Measurements from ENCODE around the gene HSPG2.
"Not testable (repeated sequence)": the region's sequence is repeated elsewhere in the genome, so short reads cannot be mapped to it uniquely, and the experiment has no call there.

Gene HSPG2

DNA sequence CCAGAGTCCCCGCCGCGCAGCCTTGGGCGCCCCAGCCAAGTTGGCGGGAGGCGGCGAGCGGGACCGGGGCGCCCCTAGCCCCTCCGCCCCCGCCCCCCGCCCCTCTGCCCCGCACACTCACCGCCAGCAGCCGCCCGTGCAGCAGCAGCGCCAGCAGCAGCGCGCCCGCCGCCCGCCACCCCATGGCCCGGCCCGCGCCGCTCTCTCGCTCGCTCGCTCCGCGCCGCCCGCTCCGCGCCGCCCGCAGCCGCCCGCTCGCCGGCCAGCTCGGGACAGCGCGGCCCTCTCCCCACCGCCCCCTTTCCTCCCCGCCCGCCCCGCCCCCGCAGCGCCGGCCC lies at the start of gene HSPG2:
TSS of gene HSPG2 (minus strand) at position 277 of the 338 bp plus-strand sequence. CDS start at position 184, 93 bp downstream.
- peak within 1 kb of the TSS; percentile 40 for H3K27ac ChIP-seq (ENCODE audit: low read depth, low read length)
- no peaks in the 10 kb centered on the region for H3K27me3 ChIP-seq (ENCODE audit: control insufficient read depth in 1 of 2, insufficient read depth in 2 of 2, low read length in 2 of 2)
- peak within 1 kb of the TSS; percentile 78 to 89 for H3K9ac ChIP-seq (ENCODE audit: low read depth in 1 of 2, low read length in 2 of 2)
- no peaks in the 10 kb centered on the region for H3K9me3 ChIP-seq (ENCODE audit: control insufficient read depth in 1 of 2, low read length in 2 of 2)
- peak within 1 kb of the TSS; percentile 79 to 86 for H3K4me3 ChIP-seq (ENCODE audit: low read depth in 1 of 2, low read length in 2 of 2)
- no peaks in the 10 kb centered on the region for H3K36me3 ChIP-seq (ENCODE audit: control insufficient read depth in 1 of 2, insufficient read depth in 2 of 2, low read length in 2 of 2)
- peaks cover 37 to 42% of the 10 kb centered on the region in 2 donors for H3K4me1 ChIP-seq (ENCODE audit: control insufficient read depth in 1 of 2, insufficient read depth in 2 of 2, low read length in 2 of 2)

GRCh38 chr1:21986386-21986785 lies 49.3 kb upstream of the HSPG2 start:
- not testable (repeated sequence) for H3K9me3 ChIP-seq (ENCODE audit: control insufficient read depth in 1 of 2, low read length in 2 of 2); H3K9ac ChIP-seq (ENCODE audit: low read depth in 1 of 2, low read length in 2 of 2)

DNA sequence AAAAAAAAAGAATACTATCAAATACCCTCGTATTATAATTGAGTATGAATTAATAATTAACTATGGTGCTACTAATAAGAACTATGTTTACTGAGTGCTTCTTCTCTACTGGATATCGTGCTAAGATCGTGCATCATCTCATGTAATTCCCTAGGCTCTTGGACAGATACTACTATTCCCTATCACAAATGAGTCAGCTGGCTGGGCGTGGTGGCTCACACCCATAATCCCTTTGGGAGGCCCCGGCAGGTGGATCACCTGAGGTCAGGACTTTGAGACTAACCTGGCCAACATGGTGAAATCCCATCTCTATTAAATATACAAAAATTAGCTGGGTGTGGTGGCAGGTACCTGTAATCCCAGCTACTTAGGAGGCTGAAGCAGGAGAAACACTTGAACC lies 48.8 kb upstream of the HSPG2 start:
- H3K4me1 ChIP-seq (ENCODE audit: control insufficient read depth in 1 of 2, insufficient read depth in 2 of 2, low read length in 2 of 2); H3K9me3 ChIP-seq (ENCODE audit: control insufficient read depth in 1 of 2, low read length in 2 of 2); H3K36me3 ChIP-seq (ENCODE audit: control insufficient read depth in 1 of 2, insufficient read depth in 2 of 2, low read length in 2 of 2); H3K4me3 ChIP-seq (ENCODE audit: low read depth in 1 of 2, low read length in 2 of 2); H3K27me3 ChIP-seq (ENCODE audit: control insufficient read depth in 1 of 2, insufficient read depth in 2 of 2, low read length in 2 of 2); H3K9ac ChIP-seq (ENCODE audit: low read depth in 1 of 2, low read length in 2 of 2); H3K27ac ChIP-seq (ENCODE audit: low read depth, low read length): not testable (repeated sequence)

More at GRCh38 chr1:21986386-21986785, 49.3 kb upstream of the HSPG2 start:
- not testable (repeated sequence) for H3K27ac ChIP-seq (ENCODE audit: low read depth, low read length); H3K27me3 ChIP-seq (ENCODE audit: control insufficient read depth in 1 of 2, insufficient read depth in 2 of 2, low read length in 2 of 2); H3K4me3 ChIP-seq (ENCODE audit: low read depth in 1 of 2, low read length in 2 of 2); H3K36me3 ChIP-seq (ENCODE audit: control insufficient read depth in 1 of 2, insufficient read depth in 2 of 2, low read length in 2 of 2); H3K4me1 ChIP-seq (ENCODE audit: control insufficient read depth in 1 of 2, insufficient read depth in 2 of 2, low read length in 2 of 2)

GRCh38 chr1:21983539-21983938 lies 46.4 kb upstream of the HSPG2 start:
- H3K9ac ChIP-seq (ENCODE audit: low read depth in 1 of 2, low read length in 2 of 2); H3K27me3 ChIP-seq (ENCODE audit: control insufficient read depth in 1 of 2, insufficient read depth in 2 of 2, low read length in 2 of 2); H3K4me3 ChIP-seq (ENCODE audit: low read depth in 1 of 2, low read length in 2 of 2); H3K36me3 ChIP-seq (ENCODE audit: control insufficient read depth in 1 of 2, insufficient read depth in 2 of 2, low read length in 2 of 2); H3K27ac ChIP-seq (ENCODE audit: low read depth, low read length); H3K9me3 ChIP-seq (ENCODE audit: control insufficient read depth in 1 of 2, low read length in 2 of 2); H3K4me1 ChIP-seq (ENCODE audit: control insufficient read depth in 1 of 2, insufficient read depth in 2 of 2, low read length in 2 of 2): not testable (repeated sequence)

DNA sequence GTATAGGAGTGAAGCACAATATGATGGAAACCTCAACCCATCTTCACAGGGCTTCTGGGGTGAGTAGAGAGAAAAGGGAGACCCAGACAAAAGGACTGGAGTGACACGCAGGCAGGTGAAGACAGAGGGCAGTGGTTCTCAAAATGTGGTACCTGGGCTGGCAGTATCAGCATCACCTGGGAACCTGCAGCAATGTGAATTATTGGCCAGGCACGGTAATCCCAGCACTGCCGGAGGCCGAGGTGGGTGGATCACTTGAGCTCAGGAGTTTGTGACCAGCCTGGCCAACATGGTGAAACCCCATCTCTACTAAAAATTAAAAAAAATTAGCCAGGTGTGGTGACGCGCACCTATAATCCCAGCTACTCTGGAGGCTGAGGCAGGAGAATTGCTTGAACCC lies 45.0 kb upstream of the HSPG2 start:
- not testable (repeated sequence) for H3K9ac ChIP-seq (ENCODE audit: low read depth in 1 of 2, low read length in 2 of 2); H3K27me3 ChIP-seq (ENCODE audit: control insufficient read depth in 1 of 2, insufficient read depth in 2 of 2, low read length in 2 of 2); H3K9me3 ChIP-seq (ENCODE audit: control insufficient read depth in 1 of 2, low read length in 2 of 2); H3K4me1 ChIP-seq (ENCODE audit: control insufficient read depth in 1 of 2, insufficient read depth in 2 of 2, low read length in 2 of 2); H3K27ac ChIP-seq (ENCODE audit: low read depth, low read length); H3K36me3 ChIP-seq (ENCODE audit: control insufficient read depth in 1 of 2, insufficient read depth in 2 of 2, low read length in 2 of 2); H3K4me3 ChIP-seq (ENCODE audit: low read depth in 1 of 2, low read length in 2 of 2)

- H3K27ac ChIP-seq (ENCODE audit: low read depth, low read length); H3K4me1 ChIP-seq (ENCODE audit: control insufficient read depth in 1 of 2, insufficient read depth in 2 of 2, low read length in 2 of 2); H3K9ac ChIP-seq (ENCODE audit: low read depth in 1 of 2, low read length in 2 of 2); H3K4me3 ChIP-seq (ENCODE audit: low read depth in 1 of 2, low read length in 2 of 2); H3K27me3 ChIP-seq (ENCODE audit: control insufficient read depth in 1 of 2, insufficient read depth in 2 of 2, low read length in 2 of 2); H3K9me3 ChIP-seq (ENCODE audit: control insufficient read depth in 1 of 2, low read length in 2 of 2); H3K36me3 ChIP-seq (ENCODE audit: control insufficient read depth in 1 of 2, insufficient read depth in 2 of 2, low read length in 2 of 2): not testable (repeated sequence)
Observed at GRCh38 chr1:21981253-21981652, 44.1 kb upstream of the HSPG2 start.

DNA sequence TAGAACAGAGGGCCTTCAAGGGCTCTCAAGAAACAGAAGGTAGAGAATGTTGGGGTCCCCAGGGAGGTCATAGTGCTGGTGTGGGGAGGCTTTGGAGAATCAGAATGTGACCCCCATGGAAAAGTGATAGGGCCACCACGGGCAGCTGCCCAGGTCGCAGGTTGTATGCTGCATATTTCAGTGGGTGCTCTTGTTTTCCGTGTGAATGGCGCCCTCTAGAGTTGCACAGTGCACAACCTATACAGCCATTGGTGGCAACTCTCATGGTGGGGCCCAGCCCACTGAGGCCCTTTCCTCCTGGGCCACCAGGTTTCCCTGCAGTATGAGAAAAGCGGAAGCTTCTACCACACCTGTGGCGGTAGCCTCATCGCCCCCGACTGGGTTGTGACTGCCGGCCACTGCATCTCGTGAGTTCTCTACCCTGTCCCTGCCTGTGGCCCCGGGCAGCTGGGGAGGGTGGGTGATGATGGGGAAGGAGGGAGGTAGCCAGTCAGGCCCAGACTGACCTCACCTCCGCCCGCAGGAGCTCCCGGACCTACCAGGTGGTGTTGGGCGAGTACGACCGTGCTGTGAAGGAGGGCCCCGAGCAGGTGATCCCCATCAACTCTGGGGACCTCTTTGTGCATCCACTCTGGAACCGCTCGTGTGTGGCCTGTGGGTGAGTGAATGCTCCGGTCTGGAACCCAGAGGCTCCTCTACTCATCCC lies 43.6 kb upstream of the HSPG2 start:
- H3K27me3 ChIP-seq (ENCODE audit: control insufficient read depth in 1 of 2, insufficient read depth in 2 of 2, low read length in 2 of 2); H3K36me3 ChIP-seq (ENCODE audit: control insufficient read depth in 1 of 2, insufficient read depth in 2 of 2, low read length in 2 of 2); H3K4me1 ChIP-seq (ENCODE audit: control insufficient read depth in 1 of 2, insufficient read depth in 2 of 2, low read length in 2 of 2); H3K9ac ChIP-seq (ENCODE audit: low read depth in 1 of 2, low read length in 2 of 2); H3K9me3 ChIP-seq (ENCODE audit: control insufficient read depth in 1 of 2, low read length in 2 of 2); H3K27ac ChIP-seq (ENCODE audit: low read depth, low read length); H3K4me3 ChIP-seq (ENCODE audit: low read depth in 1 of 2, low read length in 2 of 2): not testable (repeated sequence)

DNA sequence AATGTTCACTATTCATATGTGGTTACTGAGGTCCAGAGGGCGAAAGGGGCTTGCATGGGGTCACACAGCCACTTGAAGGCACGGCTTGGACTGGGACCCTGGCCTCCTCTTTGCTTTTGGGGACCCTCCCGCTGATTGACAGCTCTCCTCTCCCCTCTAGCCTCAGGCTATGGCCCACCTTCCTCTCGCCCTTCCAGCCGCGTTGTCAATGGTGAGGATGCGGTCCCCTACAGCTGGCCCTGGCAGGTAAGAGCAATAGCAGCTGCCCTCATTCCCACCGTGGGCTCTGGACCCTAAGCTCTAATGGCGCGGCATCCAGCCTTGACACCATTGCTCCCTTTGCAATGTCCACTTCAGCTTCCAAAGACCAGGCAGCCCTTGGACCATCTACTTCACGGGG lies 41.1 kb upstream of the HSPG2 start:
- not testable (repeated sequence) for H3K36me3 ChIP-seq (ENCODE audit: control insufficient read depth in 1 of 2, insufficient read depth in 2 of 2, low read length in 2 of 2); H3K27me3 ChIP-seq (ENCODE audit: control insufficient read depth in 1 of 2, insufficient read depth in 2 of 2, low read length in 2 of 2); H3K4me3 ChIP-seq (ENCODE audit: low read depth in 1 of 2, low read length in 2 of 2); H3K9me3 ChIP-seq (ENCODE audit: control insufficient read depth in 1 of 2, low read length in 2 of 2); H3K9ac ChIP-seq (ENCODE audit: low read depth in 1 of 2, low read length in 2 of 2); H3K4me1 ChIP-seq (ENCODE audit: control insufficient read depth in 1 of 2, insufficient read depth in 2 of 2, low read length in 2 of 2); H3K27ac ChIP-seq (ENCODE audit: low read depth, low read length)

- not testable (repeated sequence) for H3K27ac ChIP-seq (ENCODE audit: low read depth, low read length); H3K9me3 ChIP-seq (ENCODE audit: control insufficient read depth in 1 of 2, low read length in 2 of 2); H3K9ac ChIP-seq (ENCODE audit: low read depth in 1 of 2, low read length in 2 of 2); H3K27me3 ChIP-seq (ENCODE audit: control insufficient read depth in 1 of 2, insufficient read depth in 2 of 2, low read length in 2 of 2); H3K36me3 ChIP-seq (ENCODE audit: control insufficient read depth in 1 of 2, insufficient read depth in 2 of 2, low read length in 2 of 2); H3K4me3 ChIP-seq (ENCODE audit: low read depth in 1 of 2, low read length in 2 of 2)
- H3K4me1 ChIP-seq (ENCODE audit: control insufficient read depth in 1 of 2, insufficient read depth in 2 of 2, low read length in 2 of 2), result peaks cover 6 to 11% of the 10 kb centered on the region in 2 donors
Observed at GRCh38 chr1:21976703-21977239, 39.7 kb upstream of the HSPG2 start, which contains the start of gene CELA3B. Gene CELA3B, plus strand, starts transcription at chr1:21977022. Its CDS starts 18 bp downstream, at chr1:21977040.

GRCh38 chr1:21975296-21975695 lies 38.2 kb upstream of the HSPG2 start:
- H3K27ac ChIP-seq (ENCODE audit: low read depth, low read length), result not testable (repeated sequence)

More at GRCh38 chr1:21975296-21975695, 38.2 kb upstream of the HSPG2 start:
- H3K4me1 ChIP-seq (ENCODE audit: control insufficient read depth in 1 of 2, insufficient read depth in 2 of 2, low read length in 2 of 2), result peaks cover 6 to 11% of the 10 kb centered on the region in 2 donors
- H3K4me3 ChIP-seq (ENCODE audit: low read depth in 1 of 2, low read length in 2 of 2); H3K9ac ChIP-seq (ENCODE audit: low read depth in 1 of 2, low read length in 2 of 2); H3K9me3 ChIP-seq (ENCODE audit: control insufficient read depth in 1 of 2, low read length in 2 of 2); H3K27me3 ChIP-seq (ENCODE audit: control insufficient read depth in 1 of 2, insufficient read depth in 2 of 2, low read length in 2 of 2); H3K36me3 ChIP-seq (ENCODE audit: control insufficient read depth in 1 of 2, insufficient read depth in 2 of 2, low read length in 2 of 2): not testable (repeated sequence)
